ENCODE measurements around the gene IGF2R. TPM values are rescaled to one million over a fixed set of nuclear protein-coding genes. Genes with fewer than 3 reads are reported as not detected.

Gene IGF2R
- total and polyA plus RNA-seq, 8 donors = 11.0 to 54.0 (median 34.7) TPM

GRCh38 chr6:160127270-160128124 lies 158.6 kb downstream of the IGF2R start:
- Histone ChIP-seq H3K36me3 (no peaks in the 10 kb centered on the region), H3K4me1 (no peaks in the 10 kb centered on the region), H3K27ac (no peak overlapping the region), H3K9me3 (no peaks in the 10 kb centered on the region), H3K4me3 (no peak overlapping the region), H3K27me3 (no peaks in the 10 kb centered on the region)
- no peak for ATAC-seq
- intact Hi-C loops (cut with DNase I) = no loop called here
- no peak for DNase-seq
- FAIRE-seq = no peak
- TF ChIP-seq CTCF (IDR thresholded peaks at IDR 0.05) = no peak
- 89 to 90% methylated on average over 16 of the region's 16 CpGs for WGBS, 2 donors

- H3K27me3 ChIP-seq = no peaks in the 10 kb centered on the region
- WGBS, 2 donors = 80 to 90% methylated on average over 3 of the region's 3 CpGs
- no peak overlapping the region for H3K27ac ChIP-seq
- no peaks in the 10 kb centered on the region for H3K9me3 ChIP-seq
- H3K4me1 ChIP-seq = no peaks in the 10 kb centered on the region
- no peaks in the 10 kb centered on the region for H3K36me3 ChIP-seq
- no peak overlapping the region for H3K4me3 ChIP-seq
- FAIRE-seq = no peak
- TF ChIP-seq CTCF (IDR thresholded peaks at IDR 0.05) = no peak
- no peak for DNase-seq
- no peak for ATAC-seq
- intact Hi-C loops (cut with DNase I) = no loop called here
Measured at GRCh38 chr6:160128125-160128683, 159.3 kb downstream of the IGF2R start.

GRCh38 chr6:160128879-160129516 lies 160.1 kb downstream of the IGF2R start:
- H3K4me1 ChIP-seq = no peaks in the 10 kb centered on the region
- 85 to 87% methylated on average over 6 of the region's 6 CpGs for WGBS, 2 donors

GRCh38 chr6:160129881-160130615 lies 161.2 kb downstream of the IGF2R start:
- Histone ChIP-seq H3K4me3 (no peak overlapping the region), H3K27me3 (no peaks in the 10 kb centered on the region), H3K4me1 (no peaks in the 10 kb centered on the region), H3K9me3 (no peaks in the 10 kb centered on the region), H3K27ac (no peak overlapping the region), H3K36me3 (no peaks in the 10 kb centered on the region)
- DNase-seq = no peak
- intact Hi-C loops (cut with DNase I) = loop anchor here in 1 of 3 donors (5.0 kb wide), 1 partner anchor 327 kb away; no protein-coding TSS in a partner anchor
- no peak for ATAC-seq
- no peak for FAIRE-seq
- 87 to 90% methylated on average over 10 of the region's 10 CpGs for WGBS, 2 donors
- no peak for TF ChIP-seq CTCF (IDR thresholded peaks at IDR 0.05)

More at GRCh38 chr6:160128879-160129516, 160.1 kb downstream of the IGF2R start:
- H3K27me3 ChIP-seq = no peaks in the 10 kb centered on the region
- no peak for FAIRE-seq
- no peak for DNase-seq
- H3K4me3 ChIP-seq = no peak overlapping the region
- ATAC-seq = no peak
- H3K36me3 ChIP-seq = no peaks in the 10 kb centered on the region
- no peak for TF ChIP-seq CTCF (IDR thresholded peaks at IDR 0.05)
- intact Hi-C loops (cut with DNase I) = no loop called here
- no peaks in the 10 kb centered on the region for H3K9me3 ChIP-seq
- H3K27ac ChIP-seq = no peak overlapping the region
